ENCODE results near the gene KDM2A. TPM values are rescaled to one million over a fixed set of nuclear protein-coding genes. Genes with fewer than 3 reads are reported as not detected.

The KDM2A gene
- total and polyA plus RNA-seq, 4 donors, result 30.6 to 102 (median 63.2) TPM

DNA sequence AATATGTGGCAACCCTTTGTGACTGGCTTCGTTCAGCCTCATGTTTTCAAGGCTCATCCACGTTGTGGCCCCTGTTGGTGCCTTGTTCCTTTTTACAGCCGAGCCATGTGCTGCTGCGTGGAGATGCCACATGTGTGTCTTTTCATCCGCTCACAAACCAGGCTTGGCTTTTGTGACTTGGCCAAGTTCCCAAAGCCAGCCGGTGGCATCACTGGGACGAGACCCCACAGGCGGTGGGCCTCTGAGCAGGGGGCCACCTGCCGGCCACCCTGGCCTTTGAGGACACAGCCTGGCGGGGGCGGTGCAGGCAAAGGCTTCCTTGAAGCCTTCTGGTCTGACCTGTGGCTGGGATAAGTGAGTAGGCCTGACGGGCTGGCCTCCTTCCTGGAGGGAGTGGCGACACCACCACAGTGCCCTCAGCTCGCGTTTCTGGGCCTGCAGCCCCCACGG is 157.7 kb downstream of the KDM2A start:
- no peak overlapping the region for H3K4me3 ChIP-seq
- DNase-seq (peak; percentile 26 to 46 (median 44)), ATAC-seq (ENCODE audit: insufficient read depth, low FRiP score) (no peak)
- TF ChIP-seq, protein P1, sequence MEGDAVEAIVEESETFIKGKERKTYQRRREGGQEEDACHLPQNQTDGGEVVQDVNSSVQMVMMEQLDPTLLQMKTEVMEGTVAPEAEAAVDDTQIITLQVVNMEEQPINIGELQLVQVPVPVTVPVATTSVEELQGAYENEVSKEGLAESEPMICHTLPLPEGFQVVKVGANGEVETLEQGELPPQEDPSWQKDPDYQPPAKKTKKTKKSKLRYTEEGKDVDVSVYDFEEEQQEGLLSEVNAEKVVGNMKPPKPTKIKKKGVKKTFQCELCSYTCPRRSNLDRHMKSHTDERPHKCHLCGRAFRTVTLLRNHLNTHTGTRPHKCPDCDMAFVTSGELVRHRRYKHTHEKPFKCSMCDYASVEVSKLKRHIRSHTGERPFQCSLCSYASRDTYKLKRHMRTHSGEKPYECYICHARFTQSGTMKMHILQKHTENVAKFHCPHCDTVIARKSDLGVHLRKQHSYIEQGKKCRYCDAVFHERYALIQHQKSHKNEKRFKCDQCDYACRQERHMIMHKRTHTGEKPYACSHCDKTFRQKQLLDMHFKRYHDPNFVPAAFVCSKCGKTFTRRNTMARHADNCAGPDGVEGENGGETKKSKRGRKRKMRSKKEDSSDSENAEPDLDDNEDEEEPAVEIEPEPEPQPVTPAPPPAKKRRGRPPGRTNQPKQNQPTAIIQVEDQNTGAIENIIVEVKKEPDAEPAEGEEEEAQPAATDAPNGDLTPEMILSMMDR (IDR thresholded peaks at IDR 0.05; ENCODE audit: control extremely low read depth, extremely low read depth), result no peak
- peaks cover 9 to 64% (median 26%) of the 10 kb centered on the region in 5 donors for H3K4me1 ChIP-seq (ENCODE audit: control insufficient read depth in 5 of 5, insufficient read depth in 5 of 5, low read length in 5 of 5)
- H3K9me3 ChIP-seq (ENCODE audit: control insufficient read depth in 4 of 4, insufficient read depth in 3 of 4, low read length in 3 of 4), result no peaks in the 10 kb centered on the region
- WGBS, 2 donors, result 7 to 24% methylated on average over 14 to 16 of the region's 16 CpGs
- peak overlapping the region; percentile 86 to 97 for H3K27ac ChIP-seq (ENCODE audit: low read depth in 1 of 2, low read length in 1 of 2)
- H3K9ac ChIP-seq (ENCODE audit: insufficient read depth in 1 of 2, low read length in 2 of 2), result peak overlapping the region in 1 of 2 donors; percentile 40
- H3K27me3 ChIP-seq (ENCODE audit: control insufficient read depth in 3 of 3, insufficient read depth in 3 of 3, low read length in 2 of 3), result no peaks in the 10 kb centered on the region
- peaks cover 0 to 35% (median 21%) of the 10 kb centered on the region in 4 donors for H3K36me3 ChIP-seq (ENCODE audit: control insufficient read depth in 4 of 4, insufficient read depth in 4 of 4, low read length in 4 of 4)

DNA sequence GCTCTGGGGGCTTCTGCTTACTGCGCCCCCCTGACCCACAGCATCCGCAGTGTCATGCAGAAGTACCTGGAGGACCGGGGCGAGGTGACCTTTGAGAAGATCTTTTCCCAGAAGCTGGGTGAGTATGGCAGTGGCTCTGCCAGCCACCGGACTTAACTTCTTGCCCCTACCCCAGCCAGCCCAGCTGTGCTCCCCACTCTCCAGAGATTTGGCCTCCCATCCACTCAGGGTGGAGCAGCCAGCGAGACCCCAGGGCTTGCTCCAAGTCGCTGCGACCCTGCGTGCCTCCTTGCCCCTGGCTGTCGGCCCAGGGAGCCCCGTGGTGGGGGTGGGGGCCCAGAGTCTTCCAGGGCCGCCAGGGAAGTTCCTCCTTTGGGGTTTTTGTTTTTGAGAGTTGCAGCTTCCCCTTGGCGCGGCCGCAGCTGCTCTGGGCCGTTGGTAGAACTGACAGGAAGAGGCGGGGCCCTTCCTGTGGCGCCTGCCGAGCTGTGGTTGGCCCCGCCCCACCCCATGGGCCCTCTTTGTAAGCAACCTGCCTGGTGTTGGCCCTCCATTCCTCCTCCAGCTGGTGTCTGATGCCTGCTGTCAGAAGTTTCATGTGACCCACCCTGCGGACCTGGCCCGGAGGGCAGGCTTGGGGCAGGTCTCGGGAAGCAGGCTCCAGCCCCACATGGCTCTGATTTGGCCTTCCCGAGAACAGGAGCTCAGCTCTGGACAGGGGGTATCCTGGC is 158.3 kb downstream of the KDM2A start:
- TF ChIP-seq, protein P1 (IDR thresholded peaks at IDR 0.05; ENCODE audit: control extremely low read depth, extremely low read depth), result no peak
- peak; percentile 91 for ATAC-seq (ENCODE audit: insufficient read depth, low FRiP score)
- Histone ChIP-seq H3K36me3 (ENCODE audit: control insufficient read depth in 4 of 4, insufficient read depth in 4 of 4, low read length in 4 of 4) (peaks cover 0 to 37% (median 22%) of the 10 kb centered on the region in 4 donors), H3K27ac (ENCODE audit: low read depth in 1 of 2, low read length in 1 of 2) (peak overlapping the region; percentile 86 to 97), H3K4me1 (ENCODE audit: control insufficient read depth in 5 of 5, insufficient read depth in 5 of 5, low read length in 5 of 5) (peaks cover 9 to 58% (median 21%) of the 10 kb centered on the region in 5 donors), H3K4me3 (no peak overlapping the region), H3K9ac (ENCODE audit: insufficient read depth in 1 of 2, low read length in 2 of 2) (peak overlapping the region; percentile 25 to 76), H3K27me3 (ENCODE audit: control insufficient read depth in 3 of 3, insufficient read depth in 3 of 3, low read length in 2 of 3) (no peaks in the 10 kb centered on the region), H3K9me3 (ENCODE audit: control insufficient read depth in 4 of 4, insufficient read depth in 3 of 4, low read length in 3 of 4) (no peaks in the 10 kb centered on the region)
- 5 to 17% methylated on average over 23 to 24 of the region's 24 CpGs for WGBS, 2 donors
- DNase-seq, result peak; percentile 89 to 92 (median 89)

DNA sequence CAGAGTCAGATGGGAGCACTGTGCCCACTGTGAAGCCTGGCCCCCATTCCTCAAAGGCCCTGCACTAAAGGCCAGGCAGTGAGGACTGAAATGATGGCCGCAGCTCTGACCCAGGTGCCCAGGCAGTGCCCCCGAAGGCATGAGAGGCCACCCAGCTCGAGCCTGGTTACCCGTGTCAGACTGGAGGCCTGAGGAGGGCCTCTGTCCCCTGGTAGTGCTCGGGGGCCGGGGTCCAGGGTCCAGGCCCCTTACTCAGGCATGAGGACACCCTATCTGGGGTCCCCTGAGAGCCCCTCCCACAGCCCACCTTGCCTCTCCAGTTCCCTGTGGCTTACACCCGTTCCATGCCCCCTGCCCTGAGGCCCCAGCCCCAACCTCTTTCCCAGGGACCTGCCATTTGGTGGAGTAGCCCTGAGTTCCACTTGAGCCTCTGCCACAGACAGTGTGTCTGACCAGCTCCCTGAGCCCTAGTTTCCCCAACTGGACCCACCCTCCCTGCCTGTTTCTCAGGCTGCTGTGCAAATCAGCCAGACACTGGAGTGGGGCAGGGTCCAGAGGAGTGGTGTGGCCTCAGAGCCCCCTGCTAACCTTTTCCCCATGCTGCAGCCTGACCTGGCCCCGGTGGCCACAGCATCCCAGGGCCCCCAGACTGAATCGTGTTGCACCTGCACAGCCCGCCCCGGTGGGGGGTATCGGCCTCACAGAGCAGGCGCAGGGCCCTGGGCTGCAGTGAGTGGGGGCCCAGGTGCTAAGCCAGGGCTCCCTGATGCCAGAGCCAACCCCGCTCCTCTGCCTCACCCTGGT is 159.3 kb downstream of the KDM2A start:
- DNase-seq (no peak), ATAC-seq (ENCODE audit: insufficient read depth, low FRiP score) (no peak)
- H3K9ac ChIP-seq (ENCODE audit: insufficient read depth in 1 of 2, low read length in 2 of 2), result peak overlapping the region in 1 of 2 donors; percentile 76
- H3K27ac ChIP-seq (ENCODE audit: low read depth in 1 of 2, low read length in 1 of 2), result peak overlapping the region; percentile 70 to 97
- no peaks in the 10 kb centered on the region for H3K27me3 ChIP-seq (ENCODE audit: control insufficient read depth in 3 of 3, insufficient read depth in 3 of 3, low read length in 2 of 3)
- peaks cover 0 to 46% (median 29%) of the 10 kb centered on the region in 4 donors for H3K36me3 ChIP-seq (ENCODE audit: control insufficient read depth in 4 of 4, insufficient read depth in 4 of 4, low read length in 4 of 4)
- H3K4me1 ChIP-seq (ENCODE audit: control insufficient read depth in 5 of 5, insufficient read depth in 5 of 5, low read length in 5 of 5), result peaks cover 9 to 54% (median 21%) of the 10 kb centered on the region in 5 donors
- TF ChIP-seq, protein P1 (IDR thresholded peaks at IDR 0.05; ENCODE audit: control extremely low read depth, extremely low read depth), result no peak
- WGBS, 2 donors, result 56 to 80% methylated on average over 14 of the region's 14 CpGs
- H3K4me3 ChIP-seq, result no peak overlapping the region
- no peaks in the 10 kb centered on the region for H3K9me3 ChIP-seq (ENCODE audit: control insufficient read depth in 4 of 4, insufficient read depth in 3 of 4, low read length in 3 of 4)
